H1 (cell line): ENCODE results near the gene DNAJB7. TPM values are rescaled to one million over a fixed set of nuclear protein-coding genes. Genes with fewer than 3 reads are reported as not detected.

ENCODE experiments used
- ATF3 ChIP-seq: IDR thresholded peaks from 2 replicates; pipeline ENCODE4 v1.6.1; 2011; ENCODE audit warnings: low read depth, mild to moderate bottlenecking, low read length; ENCODE audit not compliant: insufficient read depth
- EGR1 ChIP-seq: IDR thresholded peaks from 2 replicates; pipeline ENCODE4 v1.6.1; 2011; ENCODE audit warnings: low read depth, low read length, borderline replicate concordance
- MAFK ChIP-seq: IDR thresholded peaks from 2 replicates; pipeline ENCODE4 v1.6.1; 2012; ENCODE audit warnings: low read depth, mild to moderate bottlenecking, improper control_type of control experiment, low read length
- PHF8 ChIP-seq: fragments of 200-600 bp; sonication (generic); conservative IDR thresholded peaks from 2 replicates; pipeline ENCODE4 v1.7.1; 2012; ENCODE audit warnings: low read depth, mild to moderate bottlenecking, inconsistent platforms, low read length, moderate library complexity
- POLR2A ChIP-seq, 2 experiments: IDR thresholded peaks; 1 replicate in 1 of 2; 2 replicates in 1 of 2; pipeline ENCODE4 v1.6.1; 2011; ENCODE audit warnings: low read depth in 2 of 2, low read length in 2 of 2, mild to moderate bottlenecking in 2 of 2; ENCODE audit errors: control extremely low read depth in 1 of 2
- POLR2AphosphoS5 ChIP-seq: IDR thresholded peaks from 2 replicates; pipeline ENCODE4 v1.6.1; 2011; ENCODE audit warnings: low read depth, low read length
- RNF2 ChIP-seq: fragments of 200-900, 300-1000 bp; sonication (generic); IDR thresholded peaks from 2 replicates; pipeline ENCODE4 v1.7.1; 2016; ENCODE audit warnings: borderline replicate concordance, low read depth, mild to moderate bottlenecking, antibody characterized with exemption, low read length; ENCODE audit not compliant: poor library complexity, severe bottlenecking; ENCODE audit errors: missing control alignments
- TAF1 ChIP-seq: IDR thresholded peaks from 2 replicates; pipeline ENCODE4 v1.6.1; 2011; ENCODE audit warnings: mild to moderate bottlenecking, low read depth, low read length
- polyA plus RNA-seq, 7 experiments: library from polyadenylated mRNA; depleted of rRNA in 3 of 7; stranded (reverse) in 5 of 7; unstranded in 2 of 7; fragments of >200 nt in 5 of 7; fragments of 200-250 nt in 2 of 7; gene quantifications; 1 replicate in 5 of 7; 2 replicates in 1 of 7; 4 replicates in 1 of 7; pipeline versions ENCODE4 v1.2.1 to v1.2.3, GENCODE V29; 2011 to 2013; ENCODE audit warnings: missing spikeins in 2 of 7, mixed read lengths in 2 of 7
- total RNA-seq: library from RNA; stranded (reverse); fragmentation: NEBNext Ultra II Directional; extraction: Animal tissue kit (Norgen Biotek cat#: 25700); gene quantifications from 2 replicates; pipeline ENCODE4 v1.2.1, GENCODE V29; 2021

DNAJB7 gene
- total and polyA plus RNA-seq, 2 of the 8 experiments (the other 6 are each of a cell fraction or from before 2014, with no cell fraction given): not detected

GRCh38 chr22:40867109-40867508 is 5.2 kb upstream of the DNAJB7 start (continued):
- no peak for TF ChIP-seq MAFK
- no peak for TF ChIP-seq POLR2AphosphoS5
- no peak for TF ChIP-seq PHF8
- no peak for TF ChIP-seq RNF2
- no peak for TF ChIP-seq POLR2A (IDR thresholded peaks at IDR 0.05; ENCODE audit: control extremely low read depth in 1 of 2, low read depth in 2 of 2, low read length in 2 of 2)
- TF ChIP-seq TAF1: no peak
- no peak for TF ChIP-seq ATF3
- TF ChIP-seq EGR1: no peak
- TF ChIP-seq, all 59 proteins: peak for 0
